Hepatocyte (in vitro differentiated cells): ENCODE data around the gene MDFI. TPM values are rescaled to one million over a fixed set of nuclear protein-coding genes. Genes with fewer than 3 reads are reported as not detected.

Source experiments
- DNase-seq: peaks from one replicate; pipeline ENCODE4 v3.0.0-alpha.2; 2016; ENCODE audit warnings: low spot score
- H2AFZ ChIP-seq: fragments of 200-600 bp; sonication (generic); 2 replicates; pipeline ENCODE4 v1.6.0; 2016; ENCODE audit warnings: antibody characterized with exemption, mild to moderate bottlenecking
- H3K27ac ChIP-seq: fragments of 200-600 bp; sonication (generic); 2 replicates; pipeline ENCODE4 v1.5.1; 2016; ENCODE audit warnings: mild to moderate bottlenecking
- H3K27me3 ChIP-seq: fragments of 200-600 bp; sonication (generic); 2 replicates; pipeline ENCODE4 v1.6.1; 2016
- H3K36me3 ChIP-seq: fragments of 200-600 bp; sonication (generic); replicated peaks from 2 replicates; pipeline ENCODE4 v1.5.1; 2016; ENCODE audit warnings: low read depth; ENCODE audit not compliant: insufficient read depth
- H3K4me1 ChIP-seq: fragments of 200-600 bp; sonication (generic); 2 replicates; pipeline ENCODE4 v1.5.1; 2016; ENCODE audit warnings: mild to moderate bottlenecking, moderate library complexity; ENCODE audit not compliant: insufficient read depth
- H3K4me2 ChIP-seq: fragments of 200-600 bp; sonication (generic); 2 replicates; pipeline ENCODE4 v1.6.0; 2016
- H3K4me3 ChIP-seq: fragments of 200-600 bp; sonication (generic); 2 replicates; pipeline ENCODE4 v1.5.1; 2016; ENCODE audit warnings: mild to moderate bottlenecking
- H3K79me2 ChIP-seq: fragments of 200-600 bp; sonication (generic); 2 replicates; pipeline ENCODE4 v1.6.0; 2017; ENCODE audit warnings: mild to moderate bottlenecking
- H3K9me2 ChIP-seq: fragments of 200-600 bp; sonication (generic); replicated peaks from 2 replicates; pipeline ENCODE4 v1.6.0; 2017; ENCODE audit warnings: mild to moderate bottlenecking; ENCODE audit not compliant: insufficient read depth
- H3K9me3 ChIP-seq: fragments of 200-600 bp; sonication (generic); 2 replicates; pipeline ENCODE4 v1.5.1; 2016; ENCODE audit warnings: low read depth, mild to moderate bottlenecking
- H4K20me1 ChIP-seq: fragments of 200-600 bp; sonication (generic); 2 replicates; pipeline ENCODE4 v1.6.0; 2016; ENCODE audit warnings: mild to moderate bottlenecking; ENCODE audit not compliant: insufficient read depth, poor library complexity, severe bottlenecking
- EZH2 ChIP-seq: fragments of 200-600 bp; sonication (generic); IDR thresholded peaks from 2 replicates; pipeline ENCODE4 v1.6.1; 2016; ENCODE audit warnings: antibody characterized with exemption, mild to moderate bottlenecking, borderline replicate concordance
- EZH2phosphoT487 ChIP-seq: fragments of 200-600 bp; sonication (generic); IDR thresholded peaks from one replicate; pipeline ENCODE4 v1.6.1; 2018; ENCODE audit warnings: antibody characterized with exemption, mild to moderate bottlenecking, low read depth, moderate library complexity; ENCODE audit not compliant: unreplicated experiment, severe bottlenecking
- WGBS: methylation state at CpG from one replicate; pipeline ENCODE4 v1.1.6; 2016; ENCODE audit warnings: low lambda C conversion rate; ENCODE audit errors: missing lambda C conversion rate; 5-methylcytosine and 5-hydroxymethylcytosine counted together
- polyA plus RNA-seq: library from polyadenylated mRNA; unstranded; fragments of >200 nt; fragmentation: Nextera tagmentation; extraction: Ambion mirVana; gene quantifications from 2 replicates; pipeline ENCODE4 v1.2.1, GENCODE V29; 2016
- total RNA-seq: library from RNA; depleted of rRNA; stranded (reverse); fragments of >200 nt; gene quantifications from 2 replicates; pipeline ENCODE4 v1.2.3, GENCODE V29; 2014
- TF ChIP-seq, protein P1 (sequence below): fragments of 200-600 bp; sonication (generic); IDR thresholded peaks from 2 replicates; pipeline ENCODE4 v1.5.1; 2016; ENCODE audit warnings: antibody characterized with exemption, mild to moderate bottlenecking; ENCODE audit not compliant: poor library complexity

Gene MDFI
- total and polyA plus RNA-seq, 2 experiments from 2014 or later = 45.2 to 106 TPM

- no peaks in the 10 kb centered on the region for H3K36me3 ChIP-seq
- TF ChIP-seq EZH2phosphoT487 = no peak
- TF ChIP-seq, protein P1, sequence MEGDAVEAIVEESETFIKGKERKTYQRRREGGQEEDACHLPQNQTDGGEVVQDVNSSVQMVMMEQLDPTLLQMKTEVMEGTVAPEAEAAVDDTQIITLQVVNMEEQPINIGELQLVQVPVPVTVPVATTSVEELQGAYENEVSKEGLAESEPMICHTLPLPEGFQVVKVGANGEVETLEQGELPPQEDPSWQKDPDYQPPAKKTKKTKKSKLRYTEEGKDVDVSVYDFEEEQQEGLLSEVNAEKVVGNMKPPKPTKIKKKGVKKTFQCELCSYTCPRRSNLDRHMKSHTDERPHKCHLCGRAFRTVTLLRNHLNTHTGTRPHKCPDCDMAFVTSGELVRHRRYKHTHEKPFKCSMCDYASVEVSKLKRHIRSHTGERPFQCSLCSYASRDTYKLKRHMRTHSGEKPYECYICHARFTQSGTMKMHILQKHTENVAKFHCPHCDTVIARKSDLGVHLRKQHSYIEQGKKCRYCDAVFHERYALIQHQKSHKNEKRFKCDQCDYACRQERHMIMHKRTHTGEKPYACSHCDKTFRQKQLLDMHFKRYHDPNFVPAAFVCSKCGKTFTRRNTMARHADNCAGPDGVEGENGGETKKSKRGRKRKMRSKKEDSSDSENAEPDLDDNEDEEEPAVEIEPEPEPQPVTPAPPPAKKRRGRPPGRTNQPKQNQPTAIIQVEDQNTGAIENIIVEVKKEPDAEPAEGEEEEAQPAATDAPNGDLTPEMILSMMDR = no peak
- no peak for TF ChIP-seq EZH2
- H3K4me2 ChIP-seq = no peak overlapping the region
Measured at GRCh38 chr6:41658636-41659035, 20.4 kb downstream of the MDFI start.

DNA sequence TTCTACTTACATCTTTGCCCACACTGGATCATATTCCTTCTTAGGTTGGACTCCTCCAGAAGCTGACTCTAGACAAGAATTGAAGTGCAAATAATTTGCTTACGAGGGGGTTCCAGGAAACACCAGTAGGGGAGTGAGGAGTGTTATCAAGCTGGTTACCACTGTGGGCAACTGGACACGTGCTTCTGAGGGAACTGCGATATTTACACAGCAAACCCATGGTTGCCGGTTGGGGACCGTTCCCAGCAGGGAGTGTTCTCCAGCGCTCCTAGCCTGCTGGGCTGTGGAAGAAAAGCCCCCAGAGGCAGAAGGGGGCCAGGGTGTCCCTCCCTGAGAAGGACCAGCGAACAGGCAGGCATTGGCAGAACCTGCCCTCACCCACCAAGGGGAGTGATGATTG is 21.7 kb downstream of the MDFI start:
- Histone ChIP-seq H3K9me3 (no peaks in the 10 kb centered on the region), H3K79me2 (no peaks in the 10 kb centered on the region), H3K27ac (no peak overlapping the region), H3K4me3 (no peak overlapping the region), H3K4me1 (peaks cover 18% of the 10 kb centered on the region), H3K4me2 (no peak overlapping the region), H3K36me3 (no peaks in the 10 kb centered on the region), H3K9me2 (no peaks in the 10 kb centered on the region), H4K20me1 (no peaks in the 10 kb centered on the region), H2AFZ (no peak overlapping the region), H3K27me3 (no peaks in the 10 kb centered on the region)
- 67% methylated on average over 7 of the region's 7 CpGs for WGBS
- DNase-seq = no peak
- TF ChIP-seq EZH2 = no peak
- TF ChIP-seq EZH2phosphoT487 = no peak
- TF ChIP-seq, protein P1 = no peak

More at GRCh38 chr6:41658636-41659035, 20.4 kb downstream of the MDFI start:
- Histone ChIP-seq H3K27ac (no peak overlapping the region), H3K9me3 (no peaks in the 10 kb centered on the region), H4K20me1 (no peaks in the 10 kb centered on the region), H3K9me2 (no peaks in the 10 kb centered on the region), H3K4me1 (peaks cover 30% of the 10 kb centered on the region), H3K27me3 (no peaks in the 10 kb centered on the region), H2AFZ (no peak overlapping the region), H3K79me2 (no peaks in the 10 kb centered on the region), H3K4me3 (no peak overlapping the region)
- 85% methylated on average over 13 of the region's 13 CpGs for WGBS
- no peak for DNase-seq

GRCh38 chr6:41663568-41663967 is 25.3 kb downstream of the MDFI start:
- H3K36me3 ChIP-seq = no peaks in the 10 kb centered on the region
- no peak for DNase-seq
- no peak overlapping the region for H3K4me2 ChIP-seq
- no peaks in the 10 kb centered on the region for H3K9me3 ChIP-seq
- no peaks in the 10 kb centered on the region for H3K4me1 ChIP-seq
- no peaks in the 10 kb centered on the region for H3K27me3 ChIP-seq
- H3K27ac ChIP-seq = no peak overlapping the region
- H3K79me2 ChIP-seq = no peaks in the 10 kb centered on the region
- no peak overlapping the region for H3K4me3 ChIP-seq
- no peaks in the 10 kb centered on the region for H4K20me1 ChIP-seq
- H3K9me2 ChIP-seq = no peaks in the 10 kb centered on the region
- 83% methylated on average over 5 of the region's 5 CpGs for WGBS
- no peak overlapping the region for H2AFZ ChIP-seq
- no peak for TF ChIP-seq EZH2phosphoT487
- TF ChIP-seq, protein P1 = no peak
- no peak for TF ChIP-seq EZH2

DNA sequence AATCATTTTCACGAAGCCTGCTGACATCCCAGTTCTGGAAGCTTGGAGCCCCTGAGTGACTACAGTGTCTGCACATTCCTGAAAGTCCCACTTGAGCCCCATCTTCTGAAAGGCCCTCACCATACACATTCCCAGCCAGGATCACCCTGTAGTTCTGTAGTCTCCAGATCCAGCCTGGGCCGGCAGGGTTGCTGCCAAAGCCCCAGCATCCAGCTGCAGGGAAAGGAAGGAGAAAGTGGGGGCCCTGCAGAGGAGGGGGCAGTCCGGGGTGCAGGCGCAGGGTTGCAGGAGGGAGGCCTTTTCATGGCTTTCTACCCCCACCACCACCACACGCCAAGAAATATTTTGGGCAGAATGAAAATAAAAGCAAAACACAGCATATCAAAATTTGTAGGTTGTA is 26.0 kb downstream of the MDFI start:
- no peaks in the 10 kb centered on the region for H3K36me3 ChIP-seq
- H3K4me3 ChIP-seq = no peak overlapping the region
- H3K9me2 ChIP-seq = no peaks in the 10 kb centered on the region
- H3K9me3 ChIP-seq = no peaks in the 10 kb centered on the region
- WGBS = 92% methylated on average over 5 of the region's 5 CpGs
- no peak overlapping the region for H2AFZ ChIP-seq
- DNase-seq = no peak
- H3K79me2 ChIP-seq = no peaks in the 10 kb centered on the region
- TF ChIP-seq, protein P1 = no peak
- TF ChIP-seq EZH2phosphoT487 (no peak), EZH2 (no peak)
- no peaks in the 10 kb centered on the region for H4K20me1 ChIP-seq
- H3K4me1 ChIP-seq = no peaks in the 10 kb centered on the region
- H3K27me3 ChIP-seq = no peaks in the 10 kb centered on the region
- no peak overlapping the region for H3K4me2 ChIP-seq
- no peak overlapping the region for H3K27ac ChIP-seq
